ENCODE data around the gene RIMBP3C. TPM values are rescaled to one million over a fixed set of nuclear protein-coding genes. Genes with fewer than 3 reads are reported as not detected.

The RIMBP3C gene
- total RNA-seq, 4 donors from 2014 or later, result 0.19 TPM; not detected in 3

- TF ChIP-seq POLR2A (IDR thresholded peaks at IDR 0.05) (no peak), EP300 (IDR thresholded peaks at IDR 0.05) (no peak), CTCF (IDR thresholded peaks at IDR 0.05) (no peak), POLR2AphosphoS5 (IDR thresholded peaks at IDR 0.05) (no peak)
- peaks cover 57% of the 10 kb centered on the region for H3K4me1 ChIP-seq
Measured at GRCh38 chr22:21579474-21579851, 28.2 kb upstream of the RIMBP3C start.

GRCh38 chr22:21573750-21574494 lies 22.7 kb upstream of the RIMBP3C start:
- no peaks in the 10 kb centered on the region for H3K36me3 ChIP-seq
- H3K27me3 ChIP-seq, result no peaks in the 10 kb centered on the region
- no peak for DNase-seq (ENCODE audit: low spot score in 2 of 2)
- H3K4me1 ChIP-seq, result peaks cover 70% of the 10 kb centered on the region
- no peaks in the 10 kb centered on the region for H3K9me3 ChIP-seq
- no peak overlapping the region for H3K27ac ChIP-seq
- TF ChIP-seq POLR2A (IDR thresholded peaks at IDR 0.05), result no peak
- TF ChIP-seq POLR2AphosphoS5 (IDR thresholded peaks at IDR 0.05), result no peak
- no peak overlapping the region for H3K4me3 ChIP-seq
- WGBS, result 69% methylated on average over 5 of the region's 5 CpGs

More at GRCh38 chr22:21579474-21579851, 28.2 kb upstream of the RIMBP3C start:
- 57% methylated on average over 6 of the region's 6 CpGs for WGBS
- Histone ChIP-seq H3K9me3 (no peaks in the 10 kb centered on the region), H3K4me3 (no peak overlapping the region), H3K36me3 (no peaks in the 10 kb centered on the region), H3K27ac (no peak overlapping the region), H3K27me3 (no peaks in the 10 kb centered on the region)
- no peak for DNase-seq (ENCODE audit: low spot score in 2 of 2)

DNA sequence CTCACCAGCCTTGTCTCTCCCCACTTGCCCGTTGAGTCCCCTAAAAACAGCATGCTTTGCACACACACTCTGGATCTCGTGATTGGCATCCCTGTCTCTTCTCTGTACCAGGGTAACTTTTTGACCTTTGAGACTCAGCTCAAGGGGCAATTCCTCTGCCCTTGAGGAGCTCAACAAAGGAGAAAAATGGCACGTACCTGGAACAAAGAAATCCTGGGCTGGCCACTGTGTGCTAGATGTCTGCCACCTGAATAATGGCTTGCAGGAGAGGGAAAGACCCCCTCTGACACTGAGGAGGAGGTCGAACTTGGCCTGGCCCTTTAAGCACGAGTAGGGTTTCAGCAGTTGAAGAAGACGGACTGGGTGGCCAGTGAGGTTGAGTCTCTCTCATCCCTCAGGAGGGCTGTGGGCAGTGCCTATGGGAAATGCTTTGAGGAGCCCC lies 22.1 kb upstream of the RIMBP3C start:
- Histone ChIP-seq H3K4me3 (no peak overlapping the region), H3K9me3 (no peaks in the 10 kb centered on the region), H3K27ac (no peak overlapping the region), H3K4me1 (peaks cover 74% of the 10 kb centered on the region), H3K27me3 (no peaks in the 10 kb centered on the region), H3K36me3 (no peaks in the 10 kb centered on the region)
- WGBS, result 66% methylated on average over 5 of the region's 6 CpGs
- DNase-seq (ENCODE audit: low spot score in 2 of 2), result no peak
- TF ChIP-seq EP300 (IDR thresholded peaks at IDR 0.05) (no peak), POLR2A (IDR thresholded peaks at IDR 0.05) (no peak), POLR2AphosphoS5 (IDR thresholded peaks at IDR 0.05) (no peak), CTCF (IDR thresholded peaks at IDR 0.05) (no peak)

DNA sequence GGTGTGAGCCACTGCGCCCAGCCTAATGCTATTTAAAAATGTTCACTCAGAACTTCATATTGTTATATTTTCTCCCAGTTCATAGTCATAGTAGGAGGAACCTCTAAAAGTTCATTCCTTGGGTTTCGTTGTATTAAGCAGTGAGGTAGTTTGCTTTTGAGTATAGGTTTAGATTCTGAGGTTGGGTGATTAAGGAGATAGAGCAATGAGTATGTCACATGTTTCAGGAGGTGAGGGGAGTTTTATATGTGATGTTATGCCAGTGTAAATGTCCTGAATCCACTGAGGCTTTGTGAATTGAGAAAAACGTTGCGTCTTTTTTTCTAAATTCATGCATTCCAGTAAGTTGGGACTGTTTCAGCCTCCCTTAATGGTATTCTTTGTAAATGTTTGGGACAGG lies 20.4 kb upstream of the RIMBP3C start:
- no peaks in the 10 kb centered on the region for H3K9me3 ChIP-seq
- H3K4me1 ChIP-seq, result peaks cover 65% of the 10 kb centered on the region
- TF ChIP-seq CTCF (IDR thresholded peaks at IDR 0.05), result no peak
- TF ChIP-seq POLR2A (IDR thresholded peaks at IDR 0.05), result no peak
- no peak for TF ChIP-seq EP300 (IDR thresholded peaks at IDR 0.05)
- no peak for TF ChIP-seq POLR2AphosphoS5 (IDR thresholded peaks at IDR 0.05)
- no peak for DNase-seq (ENCODE audit: low spot score in 2 of 2)
- H3K4me3 ChIP-seq, result no peak overlapping the region
- H3K27ac ChIP-seq, result no peak overlapping the region
- H3K36me3 ChIP-seq, result no peaks in the 10 kb centered on the region
- no peaks in the 10 kb centered on the region for H3K27me3 ChIP-seq
- WGBS, result 86% methylated on average over 4 of the region's 4 CpGs

GRCh38 chr22:21570398-21570797 lies 19.1 kb upstream of the RIMBP3C start:
- H3K36me3 ChIP-seq, result no peaks in the 10 kb centered on the region
- TF ChIP-seq CTCF (IDR thresholded peaks at IDR 0.05) (no peak), POLR2AphosphoS5 (IDR thresholded peaks at IDR 0.05) (no peak)

More at GRCh38 chr22:21570398-21570797, 19.1 kb upstream of the RIMBP3C start:
- no peak overlapping the region for H3K4me3 ChIP-seq
- WGBS, result 47% methylated on average over 4 of the region's 4 CpGs
- H3K9me3 ChIP-seq, result no peaks in the 10 kb centered on the region
- no peak overlapping the region for H3K27ac ChIP-seq
- peaks cover 62% of the 10 kb centered on the region for H3K4me1 ChIP-seq
- H3K27me3 ChIP-seq, result no peaks in the 10 kb centered on the region
- DNase-seq (ENCODE audit: low spot score in 2 of 2), result no peak
